AG10803 (cell line): ENCODE data around the gene CDKAL1.

Experiments
- DNase-seq: peaks from one replicate; pipeline ENCODE4 v3.0.0; 2010; ENCODE audit warnings: low read depth
- H3K4me3 ChIP-seq: 2 replicates; pipeline ENCODE4 v1.5.1; 2011; ENCODE audit warnings: mild to moderate bottlenecking, low read length, control low read depth
- TF ChIP-seq, protein P1 (sequence below): conservative IDR thresholded peaks from 2 replicates; pipeline ENCODE4 v1.5.1; 2011; ENCODE audit warnings: mild to moderate bottlenecking, low read length, control low read depth, inconsistent platforms

CDKAL1 gene

DNA sequence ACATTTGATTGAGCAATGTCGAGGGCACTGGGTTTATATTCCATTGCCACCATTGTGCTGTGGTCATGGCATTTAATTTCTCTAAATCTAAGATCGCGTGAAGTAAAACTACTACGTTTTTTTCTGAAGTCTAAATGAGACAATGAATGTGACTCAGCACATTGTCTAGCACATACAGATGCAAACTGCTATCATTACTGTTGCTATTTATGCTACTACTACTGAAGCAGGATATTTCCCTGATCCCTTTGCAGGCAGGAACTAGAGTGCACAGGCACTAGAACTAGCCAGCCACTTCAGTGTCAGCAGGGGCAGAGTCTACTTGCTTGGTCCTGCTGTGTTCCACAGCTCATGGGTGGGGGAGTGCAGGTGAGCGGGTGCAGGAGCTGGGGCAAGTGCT is 449.7 kb downstream of the CDKAL1 start:
- no peak overlapping the region for H3K4me3 ChIP-seq
- TF ChIP-seq, protein P1, sequence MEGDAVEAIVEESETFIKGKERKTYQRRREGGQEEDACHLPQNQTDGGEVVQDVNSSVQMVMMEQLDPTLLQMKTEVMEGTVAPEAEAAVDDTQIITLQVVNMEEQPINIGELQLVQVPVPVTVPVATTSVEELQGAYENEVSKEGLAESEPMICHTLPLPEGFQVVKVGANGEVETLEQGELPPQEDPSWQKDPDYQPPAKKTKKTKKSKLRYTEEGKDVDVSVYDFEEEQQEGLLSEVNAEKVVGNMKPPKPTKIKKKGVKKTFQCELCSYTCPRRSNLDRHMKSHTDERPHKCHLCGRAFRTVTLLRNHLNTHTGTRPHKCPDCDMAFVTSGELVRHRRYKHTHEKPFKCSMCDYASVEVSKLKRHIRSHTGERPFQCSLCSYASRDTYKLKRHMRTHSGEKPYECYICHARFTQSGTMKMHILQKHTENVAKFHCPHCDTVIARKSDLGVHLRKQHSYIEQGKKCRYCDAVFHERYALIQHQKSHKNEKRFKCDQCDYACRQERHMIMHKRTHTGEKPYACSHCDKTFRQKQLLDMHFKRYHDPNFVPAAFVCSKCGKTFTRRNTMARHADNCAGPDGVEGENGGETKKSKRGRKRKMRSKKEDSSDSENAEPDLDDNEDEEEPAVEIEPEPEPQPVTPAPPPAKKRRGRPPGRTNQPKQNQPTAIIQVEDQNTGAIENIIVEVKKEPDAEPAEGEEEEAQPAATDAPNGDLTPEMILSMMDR: no peak
- no peak for DNase-seq

DNA sequence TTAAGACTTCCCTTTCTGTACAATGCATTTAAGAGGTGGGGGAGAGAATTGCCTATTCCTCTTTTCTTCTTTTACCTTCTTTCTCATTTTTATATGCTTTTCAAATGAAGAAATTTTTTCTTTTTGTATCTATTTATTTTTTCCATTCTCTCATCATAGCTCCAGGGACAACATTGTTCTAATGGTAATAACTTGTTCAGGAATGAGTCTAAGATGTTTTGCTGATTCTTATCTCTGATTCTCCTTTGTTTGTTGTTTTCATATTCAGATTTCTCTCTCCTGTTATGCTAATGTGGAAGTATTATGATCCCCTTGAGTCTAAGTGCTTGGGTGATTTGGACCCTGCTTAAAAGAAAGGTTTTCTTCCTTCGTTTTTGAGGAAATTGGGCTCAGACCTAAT is 451.6 kb downstream of the CDKAL1 start:
- TF ChIP-seq, protein P1: no peak

DNA sequence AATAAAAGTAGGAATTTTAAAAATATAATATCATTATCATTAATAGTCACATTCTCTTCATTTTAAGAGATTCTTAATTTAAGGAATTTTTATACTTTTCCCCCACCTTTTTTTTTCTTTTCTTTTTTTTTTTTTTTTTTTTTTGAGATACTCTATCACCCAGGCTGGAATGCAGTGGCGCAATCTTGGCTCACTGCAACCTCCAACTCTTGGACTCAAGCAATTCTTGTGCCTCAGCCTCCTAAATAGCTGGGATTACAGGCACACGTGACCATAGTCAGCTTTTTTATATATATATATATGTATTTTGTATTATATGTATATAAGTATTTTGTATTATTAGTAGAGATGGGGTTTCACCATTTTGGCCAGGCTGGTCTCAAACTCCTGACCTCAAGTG is 457.7 kb downstream of the CDKAL1 start:
- TF ChIP-seq, protein P1: no peak
- no peak overlapping the region for H3K4me3 ChIP-seq
- DNase-seq: peak; percentile 25

More for the DNA sequence above, 451.6 kb downstream of the CDKAL1 start:
- DNase-seq: no peak
- H3K4me3 ChIP-seq: no peak overlapping the region

DNA sequence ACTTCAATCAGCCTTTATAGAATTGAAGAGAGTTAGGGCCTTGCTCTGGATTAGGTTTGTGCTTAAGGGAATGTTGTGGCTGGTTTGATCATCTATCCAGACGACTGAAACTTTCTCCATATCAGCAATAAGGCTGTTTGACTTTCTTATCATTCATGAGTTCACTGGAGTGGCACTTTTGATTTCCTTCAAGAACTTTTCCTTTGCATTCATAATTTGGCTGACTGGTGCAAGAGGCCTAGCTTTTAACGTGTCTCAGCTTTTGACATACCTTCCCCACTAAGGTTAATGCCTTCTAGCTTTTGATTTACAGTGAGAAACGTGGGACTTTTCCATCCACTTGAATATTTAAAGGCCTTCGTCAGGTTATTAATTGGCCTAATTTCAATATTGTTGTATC is 461.8 kb downstream of the CDKAL1 start:
- DNase-seq: no peak
- H3K4me3 ChIP-seq: no peak overlapping the region
- TF ChIP-seq, protein P1: no peak

DNA sequence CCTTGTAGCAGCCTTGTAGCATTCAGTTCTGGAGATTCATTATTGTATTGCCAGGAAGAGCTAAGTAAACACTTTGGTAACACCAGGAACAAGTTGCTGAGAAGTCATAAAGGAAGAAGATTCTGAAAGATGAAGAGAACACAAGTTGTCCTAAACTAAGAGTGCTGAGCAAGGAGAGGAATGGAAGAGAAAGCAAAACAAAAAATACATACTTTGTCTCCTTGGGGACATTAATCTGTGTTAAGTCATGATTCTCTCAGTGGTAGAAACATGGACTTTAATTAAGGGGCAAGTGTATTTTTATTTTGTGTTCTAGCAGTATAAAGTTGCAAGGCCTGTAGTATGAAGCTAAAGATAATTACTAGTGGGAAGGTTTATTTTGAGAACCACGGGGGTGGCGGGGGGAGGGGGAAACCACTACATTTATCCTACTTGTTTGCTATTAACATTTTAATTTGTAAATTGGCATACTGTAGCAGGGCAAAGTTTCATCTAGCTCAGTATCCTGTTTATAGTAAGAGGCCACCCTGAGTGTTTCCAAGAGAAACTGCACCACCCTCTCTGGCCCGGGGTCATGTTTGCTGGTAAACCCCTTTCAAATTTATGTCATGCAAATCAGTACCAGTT is 463.0 kb downstream of the CDKAL1 start:
- TF ChIP-seq, protein P1: no peak
- no peak for DNase-seq

DNA sequence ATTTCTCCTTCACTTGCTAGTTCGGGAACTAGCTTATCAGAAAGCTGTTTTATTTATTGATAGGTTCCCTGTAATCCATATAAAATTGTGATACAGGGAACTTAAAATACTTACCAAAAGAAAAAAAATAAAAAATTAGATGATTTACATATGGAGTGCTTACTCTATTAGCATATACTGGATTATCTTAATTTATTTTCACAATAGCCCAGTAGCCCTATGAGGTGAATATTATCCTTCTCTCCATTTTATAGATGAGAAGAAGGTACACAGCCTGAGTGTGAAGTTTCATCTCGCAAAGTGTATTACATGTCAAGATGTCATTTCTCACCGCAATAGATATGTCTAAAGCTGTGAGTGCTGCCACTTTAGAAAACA is 463.5 kb downstream of the CDKAL1 start:
- no peak overlapping the region for H3K4me3 ChIP-seq
- DNase-seq: no peak
- TF ChIP-seq, protein P1: no peak

More for the DNA sequence above, 463.0 kb downstream of the CDKAL1 start:
- H3K4me3 ChIP-seq: no peak overlapping the region

DNA sequence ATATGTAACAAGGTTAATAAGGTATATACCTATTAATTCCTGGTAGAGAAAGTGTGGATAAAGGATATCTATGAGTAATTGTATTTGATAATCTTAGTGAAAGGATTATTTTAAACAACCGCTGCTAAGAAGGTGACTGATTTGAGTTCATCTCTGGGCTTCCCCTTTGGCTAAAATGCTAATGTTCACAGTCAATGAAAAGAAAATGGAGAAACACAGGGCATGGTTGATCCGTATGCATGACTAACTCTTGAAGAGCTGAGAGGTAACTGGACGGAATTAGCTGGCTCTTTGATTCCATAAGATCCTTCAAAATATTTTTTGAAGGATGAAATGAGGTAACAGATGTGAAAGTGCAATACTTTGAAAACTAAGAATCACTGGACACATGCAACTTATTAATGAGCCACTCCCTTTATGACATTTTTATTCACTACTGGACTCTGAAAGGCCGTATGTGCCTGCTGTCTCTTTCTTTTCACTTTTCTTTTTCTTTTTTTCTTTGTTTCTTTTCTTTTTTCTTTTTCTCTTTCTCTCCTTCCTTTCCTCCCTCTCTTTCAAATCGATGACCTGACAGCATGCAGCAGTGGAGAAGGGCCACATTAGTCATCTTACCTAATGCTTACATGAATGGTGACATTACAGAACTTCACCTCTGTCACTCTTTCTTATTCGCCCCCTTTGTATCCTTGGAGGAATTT is 464.6 kb downstream of the CDKAL1 start:
- TF ChIP-seq, protein P1: no peak
- no peak overlapping the region for H3K4me3 ChIP-seq
- DNase-seq: peak; percentile 27
